Activated CD4-positive, alpha-beta T cell treated with anti-CD3 and anti-CD28 coated beads, Interleukin-2, amount 50 U/mL, for 4 hours (primary cell): ENCODE measurements around the gene MFN2.
"Not testable (repeated sequence)": the region's sequence is repeated elsewhere in the genome, so short reads cannot be mapped to it uniquely, and the experiment has no call there.

ENCODE experiments used
- DNase-seq, 2 experiments: peaks; one replicate each; pipeline ENCODE4 v3.0.0-alpha.2; 2020

Gene MFN2

DNA sequence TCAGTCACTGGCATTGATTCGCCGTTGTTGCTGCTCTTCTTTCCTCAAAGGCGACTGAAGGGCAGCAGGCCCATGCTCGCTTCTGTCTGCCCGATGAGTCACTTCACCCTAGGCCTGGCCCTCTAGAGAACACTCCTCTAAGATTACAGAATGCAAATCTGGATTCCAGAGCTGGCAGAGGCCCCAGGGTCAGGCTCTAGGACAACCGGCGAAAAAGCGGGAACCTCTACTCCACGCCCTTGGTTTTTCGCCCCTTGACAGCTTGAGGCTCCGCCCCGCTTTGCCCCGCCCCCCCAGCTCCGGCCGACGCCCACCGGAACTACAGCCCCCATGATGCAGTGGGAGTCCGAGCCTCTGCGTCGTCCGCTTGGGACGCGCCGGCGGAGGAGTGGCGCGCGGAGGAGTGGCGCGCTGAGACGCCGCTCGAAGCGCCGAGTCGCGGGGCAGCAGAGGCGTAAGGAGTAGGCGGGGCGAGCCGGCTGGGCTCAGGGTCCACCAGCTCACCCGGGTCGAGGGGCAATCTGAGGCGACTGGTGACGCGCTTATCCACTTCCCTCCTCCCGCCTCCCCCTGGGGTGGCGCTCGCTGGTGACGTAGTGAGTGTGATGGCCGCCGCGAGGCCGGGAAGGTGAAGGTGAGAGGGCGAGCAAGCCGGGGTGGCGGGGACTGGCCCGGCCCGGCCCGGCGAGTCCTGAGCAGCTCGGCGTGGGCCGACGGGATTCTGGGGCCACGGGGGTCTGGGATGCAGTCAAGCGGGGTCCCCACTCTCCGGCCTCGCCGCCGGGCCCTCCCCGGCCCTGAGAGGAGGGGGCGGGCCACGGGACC is at the start of gene MFN2:
MFN2 (plus strand) TSS at position 594 of the 825 bp plus-strand sequence. CDS start 8,725 bp downstream, outside the sequence.
- peak; percentile 89 to 91 for DNase-seq

DNA sequence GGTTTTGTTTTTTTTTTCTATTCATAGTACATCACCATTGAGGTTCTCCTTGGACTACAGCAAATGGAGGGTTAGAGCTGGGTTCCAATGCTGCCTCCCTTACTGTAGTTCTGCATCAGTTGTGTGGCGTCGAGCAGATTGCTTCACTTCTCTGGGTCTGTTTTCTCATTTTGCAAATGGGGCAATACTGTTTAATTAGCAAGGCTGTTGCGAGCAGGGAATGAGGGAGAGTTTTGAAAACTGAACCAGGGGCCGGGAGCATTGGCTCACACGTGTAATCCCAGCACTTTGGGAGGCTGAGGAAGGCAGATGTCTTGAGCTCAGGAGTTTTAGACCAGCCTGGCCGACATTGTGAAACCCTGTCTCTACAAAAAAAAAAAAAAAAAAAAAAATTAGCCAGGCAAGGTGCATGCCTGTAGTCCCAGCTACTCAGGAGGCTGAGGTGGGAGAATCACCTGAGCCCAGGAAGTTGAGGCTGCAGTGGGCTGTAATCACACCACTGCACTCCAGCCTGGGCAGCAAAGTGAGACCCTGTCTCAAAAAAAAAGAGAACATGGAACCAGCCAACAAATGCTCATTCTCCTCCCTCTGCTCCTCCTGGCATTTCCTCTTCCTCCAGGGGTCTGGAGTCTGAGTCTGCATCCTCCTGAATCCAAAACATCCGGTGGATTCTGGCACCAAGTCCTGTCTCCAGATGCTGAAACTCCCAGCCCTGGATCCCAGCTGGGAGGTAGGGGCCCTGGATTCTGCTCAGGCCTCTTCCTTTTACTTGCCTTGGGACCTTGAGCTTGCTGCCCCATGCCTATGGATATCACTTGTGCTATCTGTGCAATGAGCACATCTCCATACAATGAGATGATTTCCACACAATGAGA is 49.4 kb upstream of the MFN2 start:
- DNase-seq, result no peak

DNA sequence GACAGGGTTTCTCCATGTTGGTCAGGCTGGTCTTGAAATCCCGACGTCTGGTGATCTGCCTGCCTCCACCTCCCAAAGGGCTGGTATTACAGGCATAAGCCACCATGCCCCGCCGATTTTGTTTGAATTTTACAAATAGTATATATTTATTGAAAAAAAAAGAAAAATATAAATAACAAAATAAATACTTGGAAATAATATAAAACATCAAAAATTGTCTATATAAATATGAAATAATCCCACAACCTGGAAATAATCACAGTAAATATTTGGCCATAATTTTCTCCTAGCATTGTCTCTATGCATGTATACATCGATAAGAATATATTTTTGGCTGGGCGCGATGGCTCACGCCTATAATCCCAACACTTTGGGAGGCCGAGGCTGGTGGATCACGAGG is 48.4 kb upstream of the MFN2 start:
- DNase-seq, result no peak

DNA sequence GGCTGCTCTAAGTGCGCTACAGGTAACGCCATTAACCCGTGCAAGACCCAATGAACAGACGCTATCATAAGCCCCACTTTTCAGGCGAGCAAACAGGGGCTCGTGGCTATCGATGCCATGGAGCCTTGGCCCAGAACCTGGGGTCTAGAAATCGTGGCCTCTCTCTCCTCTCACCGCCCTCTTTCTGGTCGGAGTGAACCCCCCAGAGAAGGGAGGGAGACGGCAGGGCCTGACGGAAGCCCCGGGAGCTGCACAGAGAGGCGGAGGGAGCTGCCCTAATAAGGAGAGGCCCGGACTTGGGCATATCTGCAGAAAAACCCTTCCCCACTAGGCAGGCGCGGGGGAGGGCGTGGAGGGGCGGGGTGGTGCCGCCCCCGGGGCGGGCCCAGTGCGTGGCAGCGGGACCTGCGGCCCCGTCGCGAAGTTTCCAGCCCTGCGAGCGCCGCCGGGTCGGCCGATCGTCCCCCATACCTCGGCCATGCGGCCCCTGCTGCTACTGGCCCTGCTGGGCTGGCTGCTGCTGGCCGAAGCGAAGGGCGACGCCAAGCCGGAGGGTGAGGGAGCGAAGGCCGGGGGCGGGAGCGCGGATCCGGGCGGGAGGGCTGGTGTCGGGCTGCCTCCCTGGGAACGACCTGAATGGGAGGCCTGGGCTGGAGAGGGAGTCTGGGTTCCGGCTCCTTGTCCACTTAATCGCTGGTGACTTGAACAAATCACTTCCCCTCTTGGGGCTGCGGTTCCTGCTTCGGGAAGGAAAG is 45.8 kb upstream of the MFN2 start, which contains the start of gene PLOD1:
PLOD1 (plus strand) TSS at position 416 of the 755 bp plus-strand sequence; CDS start at position 479, 63 bp downstream.
- DNase-seq, result peak; percentile 80 to 83

DNA sequence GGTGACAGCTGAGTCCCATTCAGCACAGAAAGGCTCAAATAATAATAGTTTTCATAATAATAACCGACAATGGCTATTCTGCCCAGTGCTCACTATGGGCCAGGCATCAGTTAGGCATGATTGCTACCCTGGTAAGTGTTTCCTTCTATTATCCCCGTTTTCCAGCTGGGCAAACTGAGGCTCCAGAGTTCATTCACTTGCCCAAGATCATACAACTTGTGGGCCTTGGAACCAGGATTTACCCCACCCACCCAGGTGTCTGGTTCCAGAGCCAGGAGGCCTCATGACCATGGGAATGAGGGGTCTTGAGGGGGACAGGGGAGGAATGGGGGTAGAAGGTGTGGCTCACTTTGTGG is 45.2 kb upstream of the MFN2 start:
- no peak for DNase-seq

DNA sequence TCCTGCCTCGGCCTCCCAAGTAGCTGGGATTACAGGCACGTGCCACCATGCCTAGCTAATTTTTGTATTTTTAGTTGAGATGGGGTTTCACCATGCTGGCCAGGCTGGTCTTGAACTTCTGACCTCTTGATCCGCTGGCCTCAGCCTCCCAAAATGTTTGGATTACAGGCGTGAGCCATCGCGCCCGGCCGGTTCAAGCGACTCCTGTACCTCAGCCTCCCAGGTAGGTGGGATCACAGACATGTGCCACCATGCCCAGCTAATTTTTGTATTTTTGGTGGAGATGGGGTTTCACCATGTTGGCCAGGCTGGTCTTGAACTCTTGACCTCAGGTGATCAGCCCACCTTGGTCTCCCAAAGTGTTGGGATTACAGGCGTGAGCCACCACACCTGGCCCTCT is 44.5 kb upstream of the MFN2 start:
- DNase-seq, result not testable (repeated sequence)

DNA sequence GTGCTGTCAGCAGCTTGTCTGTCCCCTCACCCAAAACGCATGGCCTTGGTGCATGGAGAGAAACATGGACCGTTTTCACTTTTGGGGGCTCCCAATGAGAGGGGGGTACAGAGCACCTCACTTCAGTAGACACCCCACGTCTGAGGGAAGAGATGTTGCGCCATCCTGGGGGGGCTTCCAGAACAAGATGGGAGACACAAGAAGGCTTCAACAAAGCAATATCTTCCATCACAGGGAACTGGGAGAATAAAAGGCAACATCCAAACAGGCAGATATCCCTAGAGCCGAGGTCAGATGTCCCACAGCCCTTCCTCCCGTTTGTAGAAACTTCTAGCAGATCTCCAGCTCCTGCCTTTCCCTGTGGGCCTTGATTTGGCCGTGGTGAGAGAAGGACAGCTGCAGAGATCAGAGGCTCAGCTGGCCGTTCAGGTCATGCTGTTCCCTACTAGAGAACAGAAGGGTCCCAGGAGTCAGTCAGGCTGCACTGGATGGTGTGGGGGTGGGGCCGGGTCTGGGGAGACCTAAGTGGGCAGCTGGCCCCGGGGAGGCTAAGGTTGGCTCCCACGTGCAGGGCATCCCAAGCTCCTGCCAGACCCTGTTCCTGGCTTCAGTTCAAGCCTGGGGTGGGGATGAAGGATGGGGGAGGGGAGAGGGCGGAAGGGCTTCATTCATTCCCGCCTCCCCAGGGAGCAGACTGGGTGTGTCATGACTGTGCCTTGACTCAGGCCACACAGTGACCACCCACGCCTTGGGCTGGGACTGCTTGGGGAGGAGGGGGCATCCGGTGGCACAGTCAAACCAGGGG is 41.3 kb upstream of the MFN2 start:
- DNase-seq, result no peak

DNA sequence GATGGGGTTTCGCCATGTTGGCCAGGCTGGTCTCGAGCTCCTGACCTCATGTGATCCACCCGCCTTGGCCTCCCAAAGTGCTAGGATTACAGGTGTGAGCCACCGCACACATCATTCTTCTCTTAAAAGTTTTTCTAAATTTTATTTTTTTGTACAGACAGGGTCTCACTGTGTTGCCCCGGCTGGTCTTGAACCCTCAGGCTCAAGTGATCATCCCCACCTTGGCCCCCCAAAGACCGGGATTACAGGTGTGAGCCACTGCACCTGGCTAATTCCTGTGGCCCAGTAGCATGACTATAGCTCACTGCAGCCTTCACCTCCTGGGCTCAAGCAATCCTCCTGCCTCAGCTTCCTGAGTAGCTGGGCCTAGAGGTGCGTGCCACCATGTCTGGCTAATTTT is 40.5 kb upstream of the MFN2 start:
- DNase-seq, result not testable (repeated sequence)

DNA sequence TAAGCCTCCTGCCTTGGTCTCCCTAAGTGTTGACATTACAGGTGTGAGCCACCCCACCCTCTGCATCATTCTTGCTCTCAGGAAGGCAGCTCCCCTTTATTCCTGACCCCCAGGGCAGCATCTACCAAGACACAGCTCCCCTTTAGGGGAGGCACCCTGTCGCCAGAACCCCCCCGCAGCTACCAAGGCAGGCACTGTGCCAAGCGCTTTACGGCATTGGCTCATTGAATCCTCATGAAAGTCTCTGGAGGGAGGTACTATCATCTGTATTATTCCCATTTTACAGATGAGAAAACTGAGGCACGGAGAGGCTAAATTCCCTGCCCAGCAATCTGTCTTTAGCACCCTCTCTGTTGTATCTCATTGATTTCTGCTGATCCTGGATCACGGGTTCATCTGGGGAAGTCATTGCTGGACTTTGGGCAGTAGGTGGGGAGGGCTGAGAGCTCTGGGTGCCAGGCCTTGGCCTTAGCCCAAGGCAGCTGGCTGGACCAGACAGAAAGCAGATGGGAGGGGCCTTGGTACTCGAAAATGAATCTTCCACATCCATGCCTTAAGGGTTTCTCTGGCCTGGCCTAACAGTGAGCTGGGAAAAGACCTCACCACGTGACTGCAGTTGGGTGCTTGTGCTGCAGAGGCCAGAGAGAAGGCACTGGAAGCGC is 39.9 kb upstream of the MFN2 start:
- DNase-seq, result no peak

DNA sequence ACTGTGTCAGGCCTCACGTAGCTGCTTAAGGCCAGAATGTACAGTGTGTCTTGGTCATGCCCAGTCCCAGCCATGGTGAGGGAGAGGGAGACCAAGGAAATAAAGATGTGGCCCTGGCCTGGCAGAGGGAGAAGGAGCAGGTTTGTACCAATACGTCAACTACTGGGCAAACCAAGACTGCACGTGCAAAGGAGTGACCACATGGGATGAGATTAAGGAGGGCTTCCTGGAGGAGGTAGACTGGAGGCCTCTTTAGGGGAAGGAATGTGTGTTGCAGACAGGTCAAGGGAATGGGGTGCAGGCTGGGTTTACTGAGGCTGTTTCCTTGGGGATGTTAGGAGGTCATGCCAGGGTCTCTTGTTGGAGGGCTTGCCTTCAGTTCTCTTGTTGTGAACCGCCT is 38.0 kb upstream of the MFN2 start:
- no peak for DNase-seq

DNA sequence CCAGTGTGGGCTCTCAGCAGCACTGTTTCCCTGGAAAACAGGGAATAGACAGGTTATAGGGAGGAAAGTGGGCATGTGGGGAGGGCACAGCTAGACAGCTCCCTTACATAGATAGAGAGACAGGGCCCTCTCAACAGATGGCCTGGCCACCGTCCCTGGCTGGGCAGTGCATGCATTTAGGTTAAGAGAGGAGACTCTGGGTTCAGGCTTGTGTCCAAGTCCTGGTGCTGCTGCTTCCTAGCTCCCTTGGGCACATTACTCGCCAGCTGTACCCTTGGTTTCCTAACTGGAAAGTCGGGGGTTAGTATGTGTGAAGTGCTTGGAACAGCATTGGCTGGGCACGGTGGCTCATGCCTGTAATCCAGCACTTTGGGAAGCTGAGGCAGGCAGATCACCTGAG is 36.6 kb upstream of the MFN2 start:
- no peak for DNase-seq

DNA sequence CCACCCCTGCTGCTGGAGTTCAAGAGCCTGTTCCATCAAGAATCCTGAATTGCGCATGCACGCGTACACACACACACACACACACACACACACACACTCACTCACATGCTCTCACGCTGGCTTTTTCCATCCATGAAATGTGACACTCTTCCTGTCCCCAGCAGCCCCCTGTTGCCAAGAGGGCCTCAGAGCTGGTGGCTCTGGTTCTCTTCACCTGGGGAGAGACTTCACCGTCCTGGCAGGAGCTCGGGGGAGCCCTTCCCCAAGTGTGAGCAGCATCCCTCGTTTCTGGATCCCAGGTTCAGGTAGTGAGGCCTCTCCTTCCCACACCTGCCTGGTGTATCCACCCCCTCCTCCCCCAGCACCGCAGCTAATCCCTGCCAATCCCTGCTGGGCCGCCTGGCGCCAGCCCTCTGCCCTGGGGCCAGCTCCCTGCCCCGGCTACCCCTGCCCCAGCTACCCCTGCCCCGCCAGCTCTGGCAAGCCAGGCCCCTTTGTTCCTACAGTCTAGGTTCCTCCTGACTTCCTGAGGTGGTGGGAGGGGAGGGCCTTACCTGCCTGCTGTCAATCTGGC is 35.8 kb upstream of the MFN2 start:
- DNase-seq, result no peak

DNA sequence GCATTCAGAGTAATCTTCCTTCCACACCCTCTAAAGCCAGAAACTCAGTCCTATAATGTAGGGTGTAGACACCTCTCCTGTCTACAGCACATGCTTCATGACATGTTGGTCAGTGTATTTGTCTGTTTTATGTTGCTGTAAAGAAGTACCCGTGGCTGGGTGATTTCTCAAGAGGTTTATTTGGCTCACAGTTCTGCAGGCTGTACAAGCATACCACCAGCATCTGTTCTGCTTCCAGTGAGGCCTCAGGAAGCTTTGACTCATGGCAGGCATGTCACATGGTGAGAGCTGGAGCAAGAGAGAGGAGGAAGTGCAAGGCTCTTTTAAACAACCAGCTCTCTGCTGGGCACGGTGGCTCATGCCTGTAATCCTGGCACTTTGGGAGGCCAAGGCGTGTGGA is 33.6 kb upstream of the MFN2 start:
- no peak for DNase-seq

DNA sequence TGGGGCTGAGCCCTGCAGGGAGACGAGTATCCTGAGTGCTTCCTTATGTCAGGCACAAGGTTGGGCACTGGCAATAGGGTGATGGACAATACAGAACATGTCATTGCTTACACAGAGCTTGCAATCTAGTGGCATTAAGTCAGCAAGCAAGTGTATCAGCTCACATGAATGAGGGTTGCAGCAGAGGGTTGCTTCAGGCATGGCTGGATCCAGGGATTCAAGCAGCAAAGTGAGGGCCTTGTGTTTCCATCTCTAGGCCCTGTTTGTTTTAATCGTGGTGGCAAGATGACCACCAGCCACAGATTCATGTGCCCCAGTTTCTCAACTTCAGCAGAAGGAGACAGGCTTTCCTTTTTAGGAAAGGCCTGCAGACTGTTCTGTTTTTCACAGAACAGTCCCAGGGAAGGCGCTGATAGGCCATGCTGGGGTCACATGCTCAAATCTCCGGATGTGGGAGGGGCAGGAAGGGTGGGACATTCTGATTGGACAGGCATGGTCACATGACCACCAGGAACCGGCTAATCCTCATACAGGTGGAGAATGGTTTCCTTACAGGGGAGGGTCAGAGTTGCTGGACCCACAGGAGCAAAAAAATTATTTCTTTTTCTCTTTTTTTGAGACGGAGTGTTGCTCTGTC is 31.3 kb upstream of the MFN2 start:
- DNase-seq, result no peak

DNA sequence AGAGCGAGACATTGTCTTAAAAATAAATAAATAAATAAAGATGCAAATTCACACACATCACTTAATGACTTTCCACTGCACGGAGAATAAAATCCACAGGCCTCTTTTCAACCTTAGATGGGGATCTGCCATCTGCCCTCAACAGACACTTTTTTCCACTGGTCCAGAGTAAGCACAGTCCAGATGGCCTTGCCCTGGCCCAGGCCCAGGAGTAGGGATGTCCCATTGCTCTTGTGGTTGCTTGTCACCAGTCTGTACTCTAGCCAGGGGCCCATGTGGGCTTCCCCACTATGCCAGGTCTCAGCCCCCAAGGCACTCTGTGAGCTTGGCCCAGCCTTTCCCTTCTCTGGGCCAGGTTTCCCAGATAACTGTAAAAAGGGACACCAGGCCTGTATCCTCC is 28.3 kb upstream of the MFN2 start:
- DNase-seq, result no peak

DNA sequence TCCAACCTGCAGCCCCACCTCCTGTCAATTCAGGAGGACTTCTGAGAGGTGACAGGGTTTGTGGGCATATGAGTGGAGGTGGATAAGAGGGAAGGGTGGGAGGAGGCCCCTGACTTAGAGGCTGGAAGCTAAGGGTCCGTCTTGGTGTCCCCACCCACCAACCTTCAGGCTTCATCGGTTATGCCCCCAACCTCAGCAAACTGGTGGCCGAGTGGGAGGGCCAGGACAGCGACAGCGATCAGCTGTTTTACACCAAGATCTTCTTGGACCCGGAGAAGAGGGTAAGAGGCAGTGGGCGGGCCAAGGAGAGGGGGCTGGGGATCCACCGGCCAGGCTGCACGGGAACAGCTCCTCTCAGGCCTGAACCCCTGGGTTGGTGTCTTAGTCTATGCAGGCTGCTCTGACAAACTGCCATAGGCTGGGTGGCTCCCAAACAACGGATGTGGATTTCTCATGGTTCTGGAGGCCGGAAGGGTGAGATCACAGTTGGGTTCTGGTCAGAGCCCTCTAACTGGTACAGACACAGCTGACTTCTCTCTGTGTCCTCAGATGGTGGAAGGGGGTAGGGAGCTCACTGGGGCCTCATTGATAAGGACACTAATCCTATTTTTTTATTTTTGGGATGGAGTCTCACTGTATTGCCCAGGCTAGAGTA is 27.7 kb upstream of the MFN2 start:
- DNase-seq, result no peak

DNA sequence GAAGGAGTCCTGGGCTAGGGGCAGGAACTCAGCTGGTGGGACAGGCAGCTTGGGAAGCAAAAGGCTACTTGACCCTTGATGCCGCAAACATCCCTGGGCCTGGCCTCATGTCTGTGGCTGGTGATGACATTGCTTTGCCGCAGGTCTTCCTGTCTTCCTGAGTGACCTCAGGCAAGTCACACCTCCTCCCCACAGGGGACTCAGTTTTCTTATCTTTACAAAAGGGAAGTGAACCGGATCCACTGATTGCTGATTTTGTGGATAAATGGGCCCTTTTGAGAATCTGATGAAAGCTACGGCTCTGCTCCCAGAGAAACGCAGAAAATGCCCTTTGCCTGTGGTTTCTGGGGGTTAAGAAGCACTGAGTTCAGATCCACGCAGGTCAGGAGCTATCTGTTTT is 25.0 kb upstream of the MFN2 start:
- DNase-seq, result no peak

DNA sequence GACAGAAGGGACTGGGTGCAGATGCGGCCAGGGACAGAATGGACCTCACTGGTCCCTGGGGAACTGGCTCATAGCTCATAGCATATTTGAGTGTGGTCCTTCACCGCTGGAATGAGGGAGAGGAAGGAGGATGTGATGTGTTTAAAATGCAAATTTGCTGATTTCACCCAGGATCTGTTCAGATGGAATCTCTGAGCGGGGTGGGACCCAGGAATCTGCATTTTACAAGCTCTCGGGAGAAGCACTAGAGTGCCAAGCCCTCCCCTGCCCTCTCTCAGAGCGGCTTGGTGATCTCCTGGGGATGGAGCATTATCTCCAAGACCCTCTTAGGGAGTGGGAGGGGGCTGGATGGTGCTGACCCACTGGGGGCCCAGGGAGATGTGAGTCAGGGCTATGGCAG is 22.8 kb upstream of the MFN2 start:
- no peak for DNase-seq

DNA sequence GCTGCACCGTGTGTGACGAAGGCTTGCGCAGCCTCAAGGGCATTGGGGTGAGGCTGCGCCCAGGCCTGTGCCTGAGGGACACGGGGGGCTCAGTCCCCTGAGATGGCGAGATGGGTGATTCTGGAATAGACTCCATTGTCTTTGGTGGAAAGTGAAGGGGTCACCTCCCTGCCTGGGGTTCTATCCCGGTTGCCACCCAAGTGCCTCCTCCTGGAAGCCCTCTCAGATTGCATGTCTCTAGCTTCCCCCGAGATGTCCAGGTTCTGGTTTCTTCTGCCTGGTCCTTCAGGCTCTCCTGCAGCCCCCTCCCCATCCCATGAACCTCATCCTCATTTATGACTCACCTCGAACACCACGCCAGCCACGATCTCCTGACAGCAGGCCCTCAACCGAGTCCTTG is 22.3 kb upstream of the MFN2 start:
- no peak for DNase-seq

DNA sequence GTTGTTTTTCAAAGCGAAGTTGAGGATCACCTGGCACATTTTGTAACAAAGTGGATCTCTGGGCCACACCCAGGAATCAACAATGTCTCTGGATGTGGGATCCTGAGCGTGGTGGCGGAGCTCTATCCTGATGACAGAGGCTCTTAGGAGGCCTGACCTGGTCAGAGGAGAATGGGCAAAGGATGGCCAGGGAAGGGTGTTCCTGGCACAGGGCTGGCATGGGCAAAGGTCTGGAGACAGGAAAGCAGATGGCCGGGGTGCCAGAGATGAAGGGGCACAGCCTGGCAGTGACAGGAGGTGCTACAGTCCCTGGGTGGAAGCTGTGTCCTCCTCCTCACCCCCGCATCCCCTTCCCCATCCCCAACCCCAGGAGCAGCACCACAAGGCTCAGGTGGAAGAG is 20.0 kb upstream of the MFN2 start:
- DNase-seq, result no peak
